NCI-H2227 (cell line): ENCODE measurements around the gene BRIP1.

ENCODE experiments used
- DNase-seq: peaks from one replicate; lab custom pipeline; 2025; ENCODE audit not compliant: unreplicated experiment; lab: John Stamatoyannopoulos, UW

The BRIP1 gene

DNA sequence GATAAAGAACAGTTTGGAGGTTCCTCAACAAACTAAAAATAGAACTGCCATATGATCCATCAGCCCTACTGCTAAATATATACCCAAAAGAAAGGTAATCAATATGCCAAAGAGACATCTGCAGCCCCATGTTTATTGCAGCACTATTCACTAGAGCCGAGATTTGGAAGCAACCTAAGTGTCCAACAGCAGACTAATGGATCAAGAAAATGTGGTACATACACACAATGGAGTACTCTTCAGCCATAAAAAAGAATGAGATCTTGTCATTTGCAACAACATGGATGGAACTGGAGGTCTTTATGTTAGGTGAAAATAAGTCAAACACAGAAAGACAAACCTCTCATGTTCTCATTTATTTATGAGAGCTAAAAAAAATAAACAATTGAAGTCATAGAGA is 223.5 kb downstream of the BRIP1 start:
- no peak for DNase-seq

DNA sequence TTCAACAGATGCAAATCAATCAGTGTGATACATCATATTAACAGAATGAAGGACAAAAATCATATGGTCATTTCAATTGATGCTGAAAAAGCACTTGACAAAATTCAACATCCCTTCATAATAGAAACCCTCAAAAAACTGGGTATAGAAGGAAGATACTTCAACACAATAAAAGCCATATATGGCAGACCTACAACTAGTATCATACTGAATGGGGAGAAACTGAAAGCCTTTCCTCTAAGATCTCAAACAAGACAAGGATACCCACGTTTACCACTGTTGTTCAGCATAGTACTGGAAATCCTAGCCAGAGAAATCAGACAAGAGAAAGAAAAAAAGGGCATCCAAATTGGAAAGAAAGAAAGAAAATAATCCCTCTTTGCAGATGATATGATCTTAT is 225.2 kb downstream of the BRIP1 start:
- DNase-seq, result no peak

DNA sequence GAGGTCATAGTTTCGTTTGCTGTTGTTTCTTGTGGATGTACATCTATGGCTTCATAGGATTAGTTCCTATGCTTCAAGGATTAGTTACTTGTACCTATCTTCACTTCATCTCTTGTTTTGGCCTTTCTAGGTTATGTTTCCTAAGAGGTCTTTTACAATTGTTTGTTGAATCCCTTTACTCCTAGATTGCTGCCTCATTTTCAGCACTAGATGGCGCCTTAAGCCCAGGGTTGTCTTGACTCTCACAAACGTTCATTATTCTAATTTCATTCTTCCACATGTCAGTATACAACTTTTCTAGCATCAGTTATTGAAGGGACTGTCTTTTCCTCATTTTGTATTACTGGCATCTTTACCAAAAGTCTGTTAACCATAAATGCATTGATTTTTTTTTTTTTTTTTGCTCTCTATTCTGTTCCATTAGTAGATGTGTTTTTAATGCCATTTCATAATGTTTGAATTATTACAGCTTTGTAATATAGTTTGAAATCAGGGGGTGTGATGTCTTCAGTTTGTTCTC is 227.4 kb downstream of the BRIP1 start:
- peak; percentile 58 for DNase-seq

DNA sequence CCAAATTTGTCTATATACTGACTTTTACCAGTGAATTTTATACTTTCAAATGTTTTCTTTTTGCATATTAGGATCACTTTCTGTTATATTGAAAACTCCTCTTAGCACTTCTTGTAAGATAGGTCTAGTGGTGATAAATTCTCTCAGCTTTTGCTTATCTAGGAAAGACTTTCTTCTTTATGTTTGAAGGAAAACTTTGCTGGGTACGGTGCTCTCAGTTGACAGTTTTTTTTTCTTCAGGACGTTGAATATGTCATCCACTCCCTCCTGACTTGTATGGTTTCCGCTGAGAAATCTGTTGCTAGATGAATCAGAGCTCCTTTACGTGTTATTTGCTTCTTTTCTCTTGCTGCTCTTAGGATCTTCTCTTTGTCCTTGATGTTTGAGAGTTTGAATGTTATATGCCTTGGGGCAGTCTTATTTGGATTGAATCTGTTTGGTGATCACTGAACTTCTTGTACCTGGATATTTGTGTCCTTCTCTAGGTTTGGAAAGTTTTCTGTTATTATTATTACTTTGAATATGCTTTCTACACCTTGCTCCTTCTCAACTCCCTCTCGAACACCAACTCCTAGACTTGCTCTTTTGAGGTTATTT is 228.3 kb downstream of the BRIP1 start:
- DNase-seq, result no peak

DNA sequence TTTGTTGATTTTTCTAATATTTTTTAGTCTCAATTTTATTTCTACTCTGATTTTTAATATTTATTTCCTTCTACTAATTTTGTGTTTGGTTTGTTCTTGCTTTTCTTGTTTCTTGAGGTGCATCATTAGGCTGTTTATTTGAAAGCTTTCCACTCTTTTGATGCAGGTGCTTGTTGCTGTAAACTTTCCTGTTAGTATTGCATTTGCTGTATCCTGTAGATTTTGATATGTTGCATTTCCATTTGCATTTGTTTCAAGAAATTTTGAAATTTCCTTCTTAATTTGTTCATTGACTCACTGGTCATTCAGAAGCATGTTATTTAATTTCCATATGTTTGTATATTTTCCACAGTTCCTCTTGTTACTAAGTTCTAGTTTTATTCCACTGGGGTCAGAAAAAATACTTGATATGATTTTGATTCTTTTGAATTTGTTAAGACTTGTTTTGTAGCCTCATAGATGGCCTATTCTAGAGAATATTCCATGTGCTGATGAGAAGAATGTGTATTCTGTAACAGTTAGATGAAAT is 229.3 kb downstream of the BRIP1 start:
- no peak for DNase-seq

DNA sequence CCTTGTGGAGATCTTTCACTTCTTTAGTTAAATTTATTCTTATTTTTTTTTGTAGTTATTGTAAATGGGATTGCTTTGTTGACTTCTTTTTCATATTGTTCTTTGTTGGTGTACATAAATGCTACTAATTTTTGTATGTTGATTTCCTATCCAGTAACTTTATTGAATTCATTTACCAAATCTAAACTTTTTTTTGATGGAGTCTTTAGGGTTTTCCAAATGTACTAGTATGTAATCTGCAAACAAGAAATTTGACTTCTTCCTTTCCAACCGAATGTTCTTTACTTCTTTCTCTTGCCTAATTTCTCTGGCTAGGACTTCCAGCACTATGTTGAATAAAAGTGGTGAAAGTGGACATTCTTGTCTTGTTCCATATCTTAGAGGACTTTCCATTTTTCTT is 230.5 kb downstream of the BRIP1 start:
- no peak for DNase-seq

DNA sequence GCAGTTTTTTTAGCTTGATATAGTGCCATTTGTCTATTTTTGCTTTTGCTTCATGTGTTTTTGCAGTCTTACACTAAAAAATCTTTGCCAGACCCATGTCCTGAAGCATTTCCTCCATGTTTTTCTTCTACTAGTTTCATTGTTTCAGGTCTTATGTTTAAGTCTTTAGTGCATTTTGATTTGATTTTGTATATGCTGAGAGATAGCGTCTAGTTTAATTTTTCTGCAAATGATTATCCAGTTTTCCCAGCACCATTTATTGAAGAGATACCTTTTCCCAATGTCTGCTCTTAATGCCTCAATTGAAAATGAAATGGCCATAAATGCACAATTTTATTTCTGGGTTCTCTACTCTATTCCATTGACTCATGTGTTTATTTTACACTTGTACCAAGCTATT is 231.5 kb downstream of the BRIP1 start:
- DNase-seq, result no peak
